GM19240 (cell line): ENCODE results near the gene WDR27.
"Not testable (repeated sequence)": the region's sequence is repeated elsewhere in the genome, so short reads cannot be mapped to it uniquely, and the experiment has no call there.

Source experiments
- DNase-seq: peaks from one replicate; pipeline ENCODE4 v3.0.0; 2011; ENCODE audit warnings: low spot score; ENCODE audit not compliant: insufficient read length

Gene WDR27

GRCh38 chr6:169533301-169534038 lies 168.4 kb downstream of the WDR27 start:
- no peak for DNase-seq

- no peak for DNase-seq
Measured at GRCh38 chr6:169530752-169531123, 171.1 kb downstream of the WDR27 start.

GRCh38 chr6:169529931-169530751 lies 171.7 kb downstream of the WDR27 start:
- DNase-seq, result no peak

GRCh38 chr6:169528755-169529154 lies 173.1 kb downstream of the WDR27 start:
- DNase-seq, result no peak

GRCh38 chr6:169527306-169527705 lies 174.5 kb downstream of the WDR27 start:
- no peak for DNase-seq

- no peak for DNase-seq
Measured at GRCh38 chr6:169521825-169522224, 180.0 kb downstream of the WDR27 start.

- no peak for DNase-seq
Measured at GRCh38 chr6:169520104-169520503, 181.7 kb downstream of the WDR27 start.

GRCh38 chr6:169518451-169518850 lies 183.4 kb downstream of the WDR27 start:
- DNase-seq, result no peak

- no peak for DNase-seq
Measured at GRCh38 chr6:169513478-169514193, 188.2 kb downstream of the WDR27 start.

GRCh38 chr6:169511785-169512184 lies 190.0 kb downstream of the WDR27 start:
- DNase-seq, result not testable (repeated sequence)

GRCh38 chr6:169510871-169511270 lies 191.0 kb downstream of the WDR27 start:
- DNase-seq, result no peak

- DNase-seq, result no peak
Measured at GRCh38 chr6:169508452-169508851, 193.4 kb downstream of the WDR27 start.

- no peak for DNase-seq
Measured at GRCh38 chr6:169503422-169504152, 198.2 kb downstream of the WDR27 start.

- no peak for DNase-seq
Measured at GRCh38 chr6:169502445-169502844, 199.4 kb downstream of the WDR27 start.

- DNase-seq, result no peak
Measured at GRCh38 chr6:169501777-169502313, 200.0 kb downstream of the WDR27 start.

GRCh38 chr6:169501128-169501527 lies 200.7 kb downstream of the WDR27 start:
- no peak for DNase-seq

- DNase-seq, result no peak
Measured at GRCh38 chr6:169500688-169501087, 201.1 kb downstream of the WDR27 start.

- DNase-seq, result no peak
Measured at GRCh38 chr6:169499848-169500247, 202.0 kb downstream of the WDR27 start.

GRCh38 chr6:169498916-169499513 lies 202.8 kb downstream of the WDR27 start:
- no peak for DNase-seq

GRCh38 chr6:169495601-169496000 lies 206.2 kb downstream of the WDR27 start:
- no peak for DNase-seq

GRCh38 chr6:169494038-169494437 lies 207.8 kb downstream of the WDR27 start:
- DNase-seq, result no peak
